ENCODE results near the gene WNT5B. TPM values are rescaled to one million over a fixed set of nuclear protein-coding genes. Genes with fewer than 3 reads are reported as not detected.

WNT5B gene
- total and polyA plus RNA-seq, 2 of the 4 experiments (the other 2 are of a cell fraction): 83.7 to 102 TPM

DNA sequence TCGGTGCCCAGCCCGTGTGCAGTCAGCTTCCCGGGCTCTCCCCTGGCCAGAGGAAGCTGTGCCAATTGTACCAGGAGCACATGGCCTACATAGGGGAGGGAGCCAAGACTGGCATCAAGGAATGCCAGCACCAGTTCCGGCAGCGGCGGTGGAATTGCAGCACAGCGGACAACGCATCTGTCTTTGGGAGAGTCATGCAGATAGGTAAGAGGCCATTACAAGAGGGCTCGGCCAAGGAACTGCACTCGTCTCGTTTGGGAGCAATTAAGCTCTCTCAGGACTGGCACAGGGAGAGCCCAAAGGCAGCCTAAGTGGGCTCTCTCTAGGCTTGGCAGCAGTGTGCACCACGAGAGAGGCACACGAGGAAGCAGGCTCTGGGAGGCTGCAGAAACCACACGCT lies 3.7 kb downstream of the WNT5B start:
- POLR2A ChIA-PET (ENCODE audit: unreplicated experiment): no interaction called here
- Histone ChIP-seq H3K27me3 (ENCODE audit: control insufficient read depth, insufficient read depth, low read length) (no peaks in the 10 kb centered on the region), H3K14ac (replicated peaks; ENCODE audit: low read depth, low read length) (no peak overlapping the region), H4K5ac (ENCODE audit: low read depth, low read length) (no peak overlapping the region), H3K56ac (ENCODE audit: extremely low read depth, insufficient read depth, low read length) (no peak overlapping the region), H2AK9ac (replicated peaks; ENCODE audit: low read depth, low read length, poor library complexity) (no peak overlapping the region), H2BK120ac (ENCODE audit: low read depth, low read length) (no peak overlapping the region), H2AK5ac (ENCODE audit: low read depth, low read length) (no peak overlapping the region), H4K91ac (ENCODE audit: insufficient read depth, low read depth, low read length) (no peak overlapping the region), H3K4me3 (ENCODE audit: insufficient read depth, low read depth, low read length) (no peak overlapping the region), H3K79me1 (ENCODE audit: low read depth in 1 of 2, low read length in 2 of 2) (peaks cover 11 to 64% of the 10 kb centered on the region in 2 experiments), H2BK15ac (ENCODE audit: low read depth, low read length) (no peak overlapping the region), H3K9ac (ENCODE audit: low read depth, low read length) (no peak overlapping the region), H2AFZ (replicated peaks; ENCODE audit: low read length, poor library complexity) (no peak overlapping the region), H3K4me1 (ENCODE audit: control insufficient read depth, insufficient read depth, low read length) (peaks cover 19% of the 10 kb centered on the region), H3K4me2 (ENCODE audit: low read depth, low read length) (no peak overlapping the region), H3K9me1 (ENCODE audit: insufficient read depth, low read length) (no peaks in the 10 kb centered on the region), H2BK5ac (ENCODE audit: low read depth, low read length, poor library complexity, severe bottlenecking) (no peak overlapping the region), H3K23ac (ENCODE audit: low read depth, low read length) (no peak overlapping the region), H2BK20ac (ENCODE audit: low read depth, low read length) (no peak overlapping the region), H3K27ac (ENCODE audit: insufficient read depth, low read length) (no peak overlapping the region), H3K36me3 (ENCODE audit: control insufficient read depth, insufficient read depth, low read length) (peaks cover 6% of the 10 kb centered on the region; the same call in 1 of the 2 replicates), H3K18ac (ENCODE audit: low read depth, low read length) (no peak overlapping the region), H3K4ac (ENCODE audit: low read depth, low read length) (no peak overlapping the region), H4K8ac (ENCODE audit: low read depth in 2 of 2, low read length in 2 of 2) (no peak overlapping the region), H4K20me1 (ENCODE audit: insufficient read depth, low read length) (peaks cover 16% of the 10 kb centered on the region), H3K9me3 (ENCODE audit: control insufficient read depth, insufficient read depth, low read length) (no peaks in the 10 kb centered on the region)
- CTCF ChIA-PET: no interaction called here
- no peak for TF ChIP-seq CTCF (conservative IDR thresholded peaks at IDR 0.05; ENCODE audit: low read depth, low read length)
- no peak for TF ChIP-seq RCOR1 (IDR thresholded peaks at IDR 0.05; ENCODE audit: insufficient replicate concordance, low read length)
- TF ChIP-seq ELK1 (IDR thresholded peaks at IDR 0.05; ENCODE audit: borderline replicate concordance, low read depth, low read length): no peak
- no peak for TF ChIP-seq CEBPB (IDR thresholded peaks at IDR 0.05; ENCODE audit: low read depth, low read length)
- TF ChIP-seq MAZ (IDR thresholded peaks at IDR 0.05; ENCODE audit: borderline replicate concordance, low read depth, low read length): no peak
- TF ChIP-seq CHD1 (IDR thresholded peaks at IDR 0.05; ENCODE audit: low read depth, low read length): no peak
- no peak for TF ChIP-seq RAD21 (IDR thresholded peaks at IDR 0.05; ENCODE audit: low read length)
- TF ChIP-seq, protein P1, sequence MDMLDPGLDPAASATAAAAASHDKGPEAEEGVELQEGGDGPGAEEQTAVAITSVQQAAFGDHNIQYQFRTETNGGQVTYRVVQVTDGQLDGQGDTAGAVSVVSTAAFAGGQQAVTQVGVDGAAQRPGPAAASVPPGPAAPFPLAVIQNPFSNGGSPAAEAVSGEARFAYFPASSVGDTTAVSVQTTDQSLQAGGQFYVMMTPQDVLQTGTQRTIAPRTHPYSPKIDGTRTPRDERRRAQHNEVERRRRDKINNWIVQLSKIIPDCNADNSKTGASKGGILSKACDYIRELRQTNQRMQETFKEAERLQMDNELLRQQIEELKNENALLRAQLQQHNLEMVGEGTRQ (IDR thresholded peaks at IDR 0.05; ENCODE audit: low read depth, low read length): no peak
- TF ChIP-seq MAFK (IDR thresholded peaks at IDR 0.05; ENCODE audit: low read depth, low read length): no peak
- TF ChIP-seq RFX5 (IDR thresholded peaks at IDR 0.05; ENCODE audit: low read depth, low read length): no peak
- TF ChIP-seq SMC3 (IDR thresholded peaks at IDR 0.05; ENCODE audit: low read depth, low read length): no peak
- no peak for TF ChIP-seq FOS (IDR thresholded peaks at IDR 0.05; ENCODE audit: low read depth, low read length)
- no peak for TF ChIP-seq NFE2L2 (IDR thresholded peaks at IDR 0.05; ENCODE audit: low read depth, low read length)
- TF ChIP-seq MXI1 (IDR thresholded peaks at IDR 0.05; ENCODE audit: borderline replicate concordance, low read depth, low read length): no peak
- TF ChIP-seq BHLHE40 (IDR thresholded peaks at IDR 0.05; ENCODE audit: low read depth, low read length): no peak
- TF ChIP-seq POLR2A (IDR thresholded peaks at IDR 0.05; ENCODE audit: low read depth, low read length): no peak
- BruUV-seq (replicated peaks): no TSS peak
- no peak for ATAC-seq (ENCODE audit: low read depth)
- no peak for DNase-seq
- intact Hi-C loops (cut with micrococcal nuclease) (loop anchor here (5.0 kb wide), 1 partner anchor 160 kb away; no protein-coding TSS in a partner anchor), dilution Hi-C loops (cut with HindIII; ENCODE audit: low sequenced_read_pairs, unreplicated experiment) (no loop called here), in situ Hi-C loops (cut with MboI; ENCODE audit: low sequenced_read_pairs) (no loop called here)
- 94% methylated on average over 12 of the region's 14 CpGs; no CpG with 5 or more reads in 1 of the 2 experiments for WGBS, 2 experiments (ENCODE audit: extremely low coverage in 2 of 2, insufficient read length in 1 of 2)
